DMS114 treated with DMSO at 0.1 percent for 48 hours (cell line): ENCODE data around the gene CARD16.
"Not testable (repeated sequence)": the region's sequence is repeated elsewhere in the genome, so short reads cannot be mapped to it uniquely, and the experiment has no call there.

ENCODE experiments used
- DNase-seq: peaks from one replicate; lab custom pipeline; 2025; ENCODE audit not compliant: unreplicated experiment; lab: John Stamatoyannopoulos, UW

CARD16 gene

GRCh38 chr11:105051559-105051958 is 6.4 kb upstream of the CARD16 start:
- DNase-seq, result no peak

DNA sequence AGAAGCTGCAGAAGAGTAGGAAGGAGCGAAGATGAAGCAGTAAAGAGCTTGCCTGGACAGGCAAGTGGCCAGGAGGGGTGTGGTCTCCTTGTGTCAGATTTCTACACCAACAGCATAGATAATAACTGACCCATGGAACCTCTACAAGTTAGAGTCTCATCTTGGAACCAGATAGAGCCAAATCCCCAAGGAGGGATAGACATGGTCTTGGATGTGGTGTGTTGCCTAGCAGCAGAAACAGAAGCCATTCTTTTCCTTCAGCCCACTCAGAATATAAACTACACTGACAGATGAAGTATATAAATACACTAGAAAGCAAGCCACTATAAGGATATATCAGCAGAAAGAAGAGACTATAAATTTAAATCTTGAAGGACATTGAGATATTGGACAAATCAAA is 4.3 kb upstream of the CARD16 start:
- no peak for DNase-seq

GRCh38 chr11:105046898-105047579 is 1.9 kb upstream of the CARD16 start:
- no peak for DNase-seq

DNA sequence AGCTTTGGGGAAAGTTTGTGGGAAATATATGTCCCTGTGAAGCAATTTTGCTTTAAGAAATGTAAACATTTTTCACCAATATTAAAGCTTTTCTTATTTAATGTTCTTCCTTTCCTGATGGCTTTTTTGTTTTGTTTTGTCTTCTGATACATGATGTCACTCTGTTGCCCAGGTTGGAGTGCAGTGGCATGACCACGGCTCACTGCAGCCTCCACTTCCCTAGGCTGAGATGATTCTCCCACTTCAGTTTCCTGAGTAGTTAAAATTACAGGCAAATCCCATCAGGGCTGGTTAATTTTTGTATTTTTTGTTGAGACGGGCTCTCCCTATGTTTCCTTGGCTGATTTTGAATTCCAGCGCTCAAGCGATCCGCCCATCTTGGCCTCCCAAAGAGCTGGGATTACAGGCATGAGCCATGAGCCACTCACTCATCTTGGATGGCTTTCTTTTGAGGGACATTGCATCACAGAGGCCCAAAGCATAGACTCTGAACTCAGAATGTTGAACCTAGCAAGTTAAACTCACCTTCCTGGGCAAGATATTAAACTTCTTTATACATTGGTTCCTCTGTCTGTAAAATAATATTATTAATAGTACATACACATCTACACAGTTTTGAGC is 651 bp upstream of the CARD16 start:
- DNase-seq, result no peak

DNA sequence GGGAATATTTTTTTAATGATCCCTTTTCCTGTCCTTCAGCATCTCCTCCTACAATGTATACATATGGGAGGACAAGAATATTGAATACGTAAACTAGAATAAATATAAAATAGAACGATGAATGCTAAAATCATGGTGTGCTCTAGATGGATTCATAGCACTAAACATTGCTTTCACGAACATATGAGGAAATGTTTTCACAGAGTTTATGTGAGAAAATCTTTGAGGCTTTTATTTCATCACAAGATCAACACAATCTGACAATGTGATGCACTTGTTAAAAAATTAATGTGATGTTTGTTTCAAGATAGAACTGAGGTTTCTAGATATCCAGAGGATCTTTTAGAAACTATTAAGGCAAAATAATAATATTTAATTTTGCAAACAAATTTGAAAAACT is 3.0 kb downstream of the CARD16 start:
- no peak for DNase-seq

DNA sequence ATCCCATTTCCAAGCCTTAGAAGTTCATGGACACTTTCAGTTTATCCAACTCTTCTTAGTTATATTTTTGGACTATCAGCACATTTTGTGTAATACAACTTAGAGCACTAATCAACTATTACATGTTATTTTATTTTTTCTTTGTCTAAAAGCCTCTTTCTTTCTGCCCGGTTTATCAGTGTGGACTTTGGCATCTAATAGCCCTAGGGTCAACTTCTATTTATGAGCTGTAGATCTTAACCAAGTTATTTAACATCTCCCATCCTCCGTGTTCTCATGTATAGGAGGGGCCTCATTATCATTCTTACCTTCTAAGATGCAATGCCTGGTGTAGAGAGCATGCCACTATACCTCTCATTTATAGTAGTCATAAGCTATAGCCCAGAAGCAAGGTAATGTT is 4.4 kb downstream of the CARD16 start:
- DNase-seq, result no peak

DNA sequence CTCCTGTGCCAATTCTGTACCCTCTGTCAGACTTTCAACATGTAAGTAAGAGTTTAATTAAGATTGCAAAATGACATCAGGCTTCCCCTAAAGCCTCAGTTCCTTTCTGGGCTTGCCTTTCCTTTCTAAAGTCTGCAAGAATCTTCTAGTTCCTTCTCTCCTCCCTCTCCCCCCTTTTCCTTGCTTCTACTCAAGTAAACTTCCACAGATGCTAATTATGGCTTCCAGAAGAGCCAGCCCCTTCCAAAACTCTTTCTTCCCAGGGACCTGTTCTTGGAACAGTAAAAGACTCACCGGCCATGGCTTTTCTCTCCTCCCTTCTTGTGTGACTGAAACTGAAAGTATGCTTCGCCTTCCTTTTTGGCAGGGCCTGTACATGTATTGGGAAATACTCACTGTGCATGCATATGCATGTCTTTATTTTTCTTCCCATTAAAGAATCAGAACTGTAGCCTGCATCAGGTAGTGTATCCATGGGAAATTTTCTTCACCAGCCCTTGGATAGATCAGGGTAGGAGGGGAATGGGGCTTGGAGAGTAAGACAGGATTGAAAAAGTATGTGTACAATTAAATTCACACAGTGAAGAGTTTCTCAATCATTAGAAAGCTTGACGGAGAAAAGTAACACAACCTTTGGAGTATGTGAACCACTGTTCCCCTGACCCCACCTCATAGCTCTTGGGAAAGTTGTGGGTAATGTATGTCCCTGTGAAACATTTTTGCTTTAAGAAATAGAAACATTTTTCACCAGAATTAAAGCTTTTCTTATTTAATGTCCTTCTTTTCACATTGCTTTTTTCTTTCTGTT is 10.1 kb downstream of the CARD16 start, which contains the start of gene CASP1:
Gene CASP1 (minus strand): TSS at position 332 of the 808 bp plus-strand sequence. CDS start 31 bp downstream, at position 301.
- no peak for DNase-seq

GRCh38 chr11:105034388-105034787 is 10.7 kb downstream of the CARD16 start:
- DNase-seq, result not testable (repeated sequence)

- DNase-seq, result no peak
These were observed 11.4 kb downstream of the CARD16 start for GRCh38 chr11:105033781-105034180.

GRCh38 chr11:105033343-105033742 is 11.8 kb downstream of the CARD16 start:
- DNase-seq, result no peak

DNA sequence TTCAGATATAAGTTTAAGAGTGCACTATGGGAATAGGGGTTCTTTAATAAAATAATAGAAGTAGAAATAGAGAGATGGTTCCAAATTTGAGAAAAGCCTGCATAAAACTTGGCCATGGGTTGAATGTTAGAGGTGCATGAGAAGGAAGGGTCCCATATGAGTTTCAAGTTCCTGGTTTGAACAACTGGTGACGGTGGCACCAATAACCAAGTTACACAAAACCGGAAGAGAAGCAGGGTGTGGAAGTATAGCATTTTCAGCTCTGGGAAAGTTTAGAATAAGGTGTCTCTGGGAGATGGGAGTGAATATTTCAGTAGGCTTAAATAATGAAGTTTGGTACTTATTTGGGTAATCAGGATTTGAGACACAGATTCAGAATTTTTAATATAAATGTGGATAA is 12.6 kb downstream of the CARD16 start:
- DNase-seq, result no peak

GRCh38 chr11:105027678-105028077 is 17.5 kb downstream of the CARD16 start:
- DNase-seq, result no peak

- no peak for DNase-seq
These were observed 20.7 kb downstream of the CARD16 start for GRCh38 chr11:105024394-105024793.

- no peak for DNase-seq
These were observed 22.1 kb downstream of the CARD16 start, which contains the start of gene CASP5 for GRCh38 chr11:105023003-105023402. Gene CASP5 (minus strand): TSS chr11:105023168. CDS start chr11:105023136, 32 bp downstream.

DNA sequence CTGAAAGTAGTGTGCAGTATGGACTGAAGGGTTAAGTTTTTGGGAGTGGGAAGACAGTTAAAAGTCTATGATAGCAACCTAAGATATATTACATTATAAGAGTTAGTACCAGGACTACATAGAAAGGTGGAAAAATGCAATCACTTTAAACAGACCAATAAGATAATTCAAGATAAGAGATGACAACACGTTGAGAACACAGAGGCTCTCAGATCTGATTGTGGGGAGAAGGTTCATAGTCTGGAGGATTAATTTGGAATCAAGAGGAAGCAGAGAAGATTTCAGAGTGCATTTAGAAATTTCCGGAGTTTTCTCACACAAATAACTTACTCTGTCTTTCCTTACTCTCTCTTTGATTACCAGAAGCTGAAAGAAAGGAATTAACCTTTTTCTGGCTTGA is 22.6 kb downstream of the CARD16 start:
- DNase-seq, result no peak

DNA sequence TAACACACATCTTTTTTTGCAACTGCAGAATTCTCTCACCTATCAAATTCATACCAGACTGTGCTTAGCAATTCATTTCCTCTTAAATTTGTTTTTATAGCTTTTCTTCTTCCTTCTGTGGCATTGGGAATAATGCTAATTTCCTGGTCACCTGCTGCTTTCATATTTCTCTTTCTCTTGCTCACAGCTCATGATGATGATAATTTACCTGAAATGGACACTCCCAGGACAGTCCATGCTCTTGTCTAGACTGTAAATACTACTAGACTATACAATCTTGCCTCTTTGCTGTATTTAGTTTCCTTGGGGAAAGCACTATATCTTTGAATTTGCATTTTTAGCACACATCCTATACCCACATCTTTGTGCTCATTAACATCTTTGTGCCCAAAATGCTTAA is 37.7 kb downstream of the CARD16 start:
- no peak for DNase-seq

GRCh38 chr11:105005451-105005845 is 39.7 kb downstream of the CARD16 start:
- no peak for DNase-seq

- DNase-seq, result no peak
These were observed 41.1 kb downstream of the CARD16 start for GRCh38 chr11:105004021-105004420.

DNA sequence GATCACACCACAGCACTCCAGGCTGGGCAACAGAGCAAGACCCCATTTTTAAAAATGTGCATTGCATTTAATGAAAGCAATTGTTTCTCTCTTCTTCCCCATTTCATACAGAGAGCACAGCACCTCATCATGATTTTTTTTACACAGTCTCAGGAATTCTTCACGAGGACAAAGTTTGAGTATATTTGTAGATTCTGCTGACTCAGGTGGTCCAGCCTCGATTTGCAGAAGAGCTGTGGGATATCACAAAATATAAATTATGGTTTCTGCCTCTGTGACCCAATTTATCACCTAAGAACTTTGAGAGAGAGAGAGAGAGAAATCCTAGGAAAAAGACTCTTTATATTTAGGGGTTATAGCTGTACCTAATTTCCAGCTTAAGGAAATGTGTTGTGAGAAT is 42.0 kb downstream of the CARD16 start:
- DNase-seq, result no peak

- DNase-seq, result no peak
These were observed 44.3 kb downstream of the CARD16 start for GRCh38 chr11:105000797-105001196.

- DNase-seq, result no peak
These were observed 45.0 kb downstream of the CARD16 start for GRCh38 chr11:105000167-105000566.

DNA sequence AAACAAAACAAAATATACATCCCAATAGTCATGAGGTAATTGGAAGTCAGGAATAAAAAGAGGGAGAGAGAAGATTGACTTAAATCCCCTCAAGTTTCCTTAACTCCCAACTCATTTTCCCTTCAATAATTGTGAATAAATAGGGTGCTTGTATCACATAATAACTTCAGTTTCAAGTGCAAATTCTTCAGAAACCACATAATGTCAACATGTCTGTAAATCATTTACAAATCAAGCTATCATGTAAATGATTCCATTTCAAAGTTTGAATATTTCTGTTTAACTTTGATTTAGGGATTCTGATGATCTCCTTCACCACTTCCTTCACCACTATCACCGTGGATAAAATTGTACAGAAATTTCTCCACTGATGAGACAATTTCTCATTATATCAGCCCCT is 45.4 kb downstream of the CARD16 start:
- no peak for DNase-seq
